GM08714 (cell line): Measurements from ENCODE around the gene SARNP.
"Not testable (repeated sequence)": the region's sequence is repeated elsewhere in the genome, so short reads cannot be mapped to it uniquely, and the experiment has no call there.

Experiments
- H3K4me3 ChIP-seq: fragments of 200-500 bp; sonication (Bioruptor generic); 2 replicates; pipeline ENCODE4 v1.5.1; 2014; ENCODE audit warnings: mild to moderate bottlenecking, low read length, inconsistent platforms
- ZNF274 ChIP-seq: IDR thresholded peaks from 2 replicates; pipeline ENCODE4 v1.6.1; 2012; ENCODE audit warnings: mild to moderate bottlenecking, low read depth, low read length

SARNP gene, protein sequence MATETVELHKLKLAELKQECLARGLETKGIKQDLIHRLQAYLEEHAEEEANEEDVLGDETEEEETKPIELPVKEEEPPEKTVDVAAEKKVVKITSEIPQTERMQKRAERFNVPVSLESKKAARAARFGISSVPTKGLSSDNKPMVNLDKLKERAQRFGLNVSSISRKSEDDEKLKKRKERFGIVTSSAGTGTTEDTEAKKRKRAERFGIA

DNA sequence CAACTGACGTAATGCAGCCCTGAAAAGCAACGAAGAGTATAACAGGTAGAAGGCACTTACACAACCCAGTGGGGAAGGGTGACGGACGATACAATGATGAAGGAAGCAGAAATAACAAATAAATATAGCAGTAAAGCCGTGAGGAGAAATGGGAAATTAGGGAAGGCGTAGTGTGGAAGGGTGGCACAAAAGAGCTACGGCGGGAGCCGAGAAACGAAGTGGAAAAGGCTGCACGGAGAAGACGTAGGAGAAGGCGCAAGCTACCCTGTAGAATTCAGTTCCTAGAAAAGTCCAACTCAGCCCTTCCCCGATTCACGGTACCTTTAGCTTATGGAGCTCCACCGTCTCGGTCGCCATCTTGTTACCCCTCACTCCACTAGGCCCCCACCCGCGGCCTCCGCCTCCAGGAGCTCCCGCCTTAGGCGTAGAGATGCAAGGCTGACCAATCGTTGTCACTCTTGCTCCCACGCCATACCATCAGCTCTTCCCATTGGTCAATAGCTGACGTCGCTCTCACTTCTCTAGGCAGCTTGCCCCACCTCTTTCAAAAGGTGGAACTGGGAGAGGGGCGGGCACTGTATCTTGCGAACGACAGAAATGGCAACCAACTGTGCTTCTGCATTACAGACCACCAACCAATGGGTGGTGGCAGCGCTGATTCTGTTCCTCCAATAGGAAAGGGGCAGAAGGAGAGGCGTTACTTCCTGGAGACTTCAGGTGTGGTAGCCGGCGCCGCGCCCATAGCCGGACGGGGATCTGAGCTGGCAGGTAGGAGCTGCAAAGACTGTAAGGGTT lies at the start of gene SARNP, which contains the start of gene ORMDL2:
SARNP (minus strand) TSS at position 380 of the 795 bp plus-strand sequence; CDS start at position 357, 23 bp downstream.
ORMDL2 (plus strand) TSS at position 697 of the 795 bp plus-strand sequence. CDS start 959 bp downstream, outside the sequence.
- H3K4me3 ChIP-seq: peak within 1 kb of the TSS; percentile 92
- TF ChIP-seq ZNF274: no peak

DNA sequence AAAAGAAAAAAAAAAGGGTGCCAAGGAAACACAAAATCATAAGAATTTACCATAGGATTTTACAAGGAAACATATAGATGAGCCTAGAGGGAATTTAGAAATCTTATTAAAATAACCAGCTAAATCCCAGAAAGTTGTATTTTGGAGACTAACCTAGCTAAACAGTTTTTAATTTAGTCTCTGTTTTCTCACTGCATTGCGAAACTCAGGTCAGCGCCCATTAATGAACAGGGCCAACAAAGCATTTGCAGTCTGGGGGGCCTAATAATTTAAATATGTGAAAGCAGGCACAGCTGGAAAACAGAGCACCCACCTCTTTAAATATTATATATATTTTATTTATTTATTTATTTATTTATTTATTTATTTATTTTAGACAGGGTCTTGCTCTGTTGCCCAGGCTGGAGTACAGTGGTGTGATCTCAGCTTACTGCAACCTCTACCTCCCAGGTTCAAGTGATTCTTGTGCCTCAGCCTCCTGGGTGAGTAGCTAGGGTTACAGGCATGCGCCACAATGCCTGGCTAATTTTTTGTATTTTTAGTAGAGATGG lies 49.0 kb upstream of the SARNP start:
- H3K4me3 ChIP-seq: not testable (repeated sequence)

DNA sequence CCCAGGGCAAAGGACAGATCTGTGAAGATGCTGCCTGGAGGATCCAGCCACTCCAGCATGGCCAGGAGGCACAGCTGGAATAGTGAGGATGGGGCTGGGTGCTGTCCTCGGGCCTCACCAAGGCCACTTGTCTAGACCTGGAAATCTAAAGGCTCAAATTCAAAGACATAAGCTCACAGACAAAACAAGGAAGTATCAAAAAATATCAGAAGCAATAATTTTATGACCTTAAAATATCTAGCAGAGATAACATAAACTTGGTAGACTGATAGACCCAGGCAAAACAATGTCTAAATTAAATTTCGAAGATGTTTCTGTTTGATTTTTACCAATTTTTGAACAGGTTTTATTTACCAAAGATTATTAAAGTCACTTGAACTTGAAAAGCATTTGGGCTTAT lies 47.8 kb upstream of the SARNP start:
- no peak overlapping the region for H3K4me3 ChIP-seq
- TF ChIP-seq ZNF274: no peak

DNA sequence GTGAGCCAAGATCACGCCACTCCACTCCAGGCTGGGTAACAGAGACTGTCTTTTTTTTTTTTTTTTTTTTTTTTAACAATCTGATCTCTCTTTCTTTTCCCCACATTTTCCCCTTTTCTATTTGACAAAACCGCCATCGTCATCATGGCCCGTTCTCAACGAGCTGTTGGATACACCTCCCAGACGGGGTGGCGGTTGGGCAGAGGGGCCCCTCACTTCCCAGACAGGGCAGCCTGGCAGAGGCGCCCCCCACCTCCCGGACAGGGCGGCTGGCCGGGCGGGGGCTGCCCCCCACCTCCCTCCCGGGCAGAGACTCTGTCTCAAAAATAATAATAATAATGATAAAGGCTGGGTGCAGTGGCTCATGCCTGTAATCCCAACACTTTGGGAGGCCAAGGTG lies 45.4 kb upstream of the SARNP start:
- not testable (repeated sequence) for H3K4me3 ChIP-seq

DNA sequence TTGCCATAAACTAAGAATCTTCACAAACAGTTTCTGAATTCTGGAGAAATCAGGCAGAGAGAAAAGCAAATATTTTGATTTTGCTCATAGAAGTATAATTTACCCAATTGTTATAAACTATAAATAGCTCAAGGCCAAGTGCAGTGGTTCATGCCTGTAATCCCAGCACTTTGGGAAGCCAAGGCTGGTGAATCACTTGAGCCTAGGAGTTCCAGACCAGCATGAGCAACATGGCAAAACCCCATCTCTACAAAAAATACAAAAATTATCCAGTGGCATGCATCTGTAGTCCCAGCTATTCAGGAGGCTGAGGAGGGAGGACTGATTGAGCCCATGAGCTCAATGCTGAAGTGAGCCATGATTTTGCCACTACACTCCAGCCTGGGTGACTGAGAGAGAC lies 44.8 kb upstream of the SARNP start:
- TF ChIP-seq ZNF274: no peak
- no peak overlapping the region for H3K4me3 ChIP-seq

DNA sequence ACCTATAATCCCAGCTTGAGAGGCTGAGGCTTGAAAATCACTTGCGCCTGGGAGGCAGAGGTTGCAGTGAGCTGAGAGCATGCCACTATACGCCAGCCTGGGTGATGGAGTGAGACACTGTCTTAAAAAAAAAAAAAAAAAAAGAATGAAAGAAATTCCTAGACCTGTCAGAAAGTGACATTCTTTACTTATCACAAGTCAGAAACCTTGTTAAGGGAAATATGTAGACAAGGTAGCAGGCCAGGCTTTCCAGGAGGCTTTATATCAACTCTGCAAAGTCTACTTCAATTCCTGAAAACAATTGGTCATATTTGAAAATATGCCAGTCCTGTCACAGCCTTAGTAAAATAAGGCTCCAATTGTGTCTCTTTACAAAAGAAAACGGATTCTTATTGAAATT lies 44.3 kb upstream of the SARNP start:
- TF ChIP-seq ZNF274: no peak
- H3K4me3 ChIP-seq: no peak overlapping the region

DNA sequence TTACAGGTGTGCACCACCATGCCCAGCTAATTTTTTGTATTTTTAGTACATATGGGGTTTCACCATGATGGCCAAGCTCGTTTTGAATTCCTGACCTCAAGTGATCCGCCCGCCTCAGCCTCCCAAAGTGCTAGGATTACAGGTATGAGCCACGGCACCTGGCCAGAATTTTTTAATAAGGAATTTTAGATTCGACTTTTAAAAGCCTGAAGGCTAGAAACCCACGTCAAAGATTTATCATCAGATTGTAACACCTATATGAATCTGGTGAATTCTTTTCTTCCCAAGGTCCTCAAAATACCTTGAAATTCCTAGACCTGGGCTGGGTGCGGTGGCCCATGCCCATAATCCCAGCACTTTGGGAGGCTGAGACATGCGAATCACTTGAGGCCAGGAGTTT lies 43.9 kb upstream of the SARNP start:
- no peak overlapping the region for H3K4me3 ChIP-seq
- no peak for TF ChIP-seq ZNF274

DNA sequence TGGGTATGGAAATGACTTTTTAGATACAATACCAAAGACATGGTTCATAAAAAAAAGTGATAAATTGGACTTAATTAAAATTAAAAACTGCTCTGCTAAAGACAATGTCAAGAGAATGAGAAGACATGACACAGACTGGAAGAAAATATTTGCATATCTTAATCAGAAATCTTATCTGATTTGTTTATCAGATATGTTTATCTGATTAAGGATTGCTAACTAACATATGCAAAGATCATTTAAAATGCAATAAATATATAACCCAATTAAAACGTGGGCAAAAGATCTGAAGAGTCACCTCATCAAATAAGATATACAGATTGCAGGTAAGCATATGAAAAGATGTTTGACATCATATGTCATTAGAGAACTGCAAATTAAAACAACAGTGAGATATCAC lies 35.2 kb upstream of the SARNP start:
- no peak overlapping the region for H3K4me3 ChIP-seq
- TF ChIP-seq ZNF274: no peak

DNA sequence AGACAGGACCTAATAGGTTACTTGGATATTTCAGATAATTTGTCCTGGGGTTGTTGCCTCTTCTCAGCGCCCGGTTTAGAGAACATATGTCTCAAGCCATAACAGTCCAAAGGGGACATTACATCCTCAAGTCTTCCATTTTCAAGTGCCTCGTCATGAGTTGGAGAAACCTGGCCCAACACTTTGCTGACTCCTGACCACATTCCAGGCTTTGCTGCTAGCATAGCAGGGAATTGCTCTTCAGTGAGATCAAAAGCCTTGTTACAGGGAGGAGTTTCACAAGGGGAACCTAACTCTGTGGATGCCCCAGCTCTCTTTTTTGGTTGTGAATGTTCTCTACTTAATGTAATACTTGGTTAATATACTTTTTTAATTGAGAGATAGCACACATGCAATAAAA lies 33.4 kb upstream of the SARNP start:
- no peak for TF ChIP-seq ZNF274
- no peak overlapping the region for H3K4me3 ChIP-seq

DNA sequence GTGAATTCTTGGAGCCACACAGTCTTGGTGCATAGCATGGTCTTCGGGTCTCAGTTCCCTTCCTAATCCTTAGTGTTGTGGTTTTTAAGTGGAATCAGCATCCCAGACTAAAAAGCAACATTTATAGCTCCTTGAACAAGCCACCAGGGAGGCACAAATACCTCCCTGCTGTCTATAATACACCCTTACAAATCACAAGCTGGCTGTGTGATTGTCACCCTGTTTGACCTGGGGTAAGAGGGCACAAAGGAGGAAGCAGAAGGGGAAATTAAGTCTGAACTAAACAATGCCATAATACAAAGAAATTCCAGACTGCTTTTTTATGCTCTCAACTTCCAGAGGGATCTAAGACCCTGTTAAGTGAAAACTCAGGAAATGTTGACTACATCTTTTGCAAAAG lies 32.9 kb upstream of the SARNP start:
- no peak overlapping the region for H3K4me3 ChIP-seq
- TF ChIP-seq ZNF274: no peak

DNA sequence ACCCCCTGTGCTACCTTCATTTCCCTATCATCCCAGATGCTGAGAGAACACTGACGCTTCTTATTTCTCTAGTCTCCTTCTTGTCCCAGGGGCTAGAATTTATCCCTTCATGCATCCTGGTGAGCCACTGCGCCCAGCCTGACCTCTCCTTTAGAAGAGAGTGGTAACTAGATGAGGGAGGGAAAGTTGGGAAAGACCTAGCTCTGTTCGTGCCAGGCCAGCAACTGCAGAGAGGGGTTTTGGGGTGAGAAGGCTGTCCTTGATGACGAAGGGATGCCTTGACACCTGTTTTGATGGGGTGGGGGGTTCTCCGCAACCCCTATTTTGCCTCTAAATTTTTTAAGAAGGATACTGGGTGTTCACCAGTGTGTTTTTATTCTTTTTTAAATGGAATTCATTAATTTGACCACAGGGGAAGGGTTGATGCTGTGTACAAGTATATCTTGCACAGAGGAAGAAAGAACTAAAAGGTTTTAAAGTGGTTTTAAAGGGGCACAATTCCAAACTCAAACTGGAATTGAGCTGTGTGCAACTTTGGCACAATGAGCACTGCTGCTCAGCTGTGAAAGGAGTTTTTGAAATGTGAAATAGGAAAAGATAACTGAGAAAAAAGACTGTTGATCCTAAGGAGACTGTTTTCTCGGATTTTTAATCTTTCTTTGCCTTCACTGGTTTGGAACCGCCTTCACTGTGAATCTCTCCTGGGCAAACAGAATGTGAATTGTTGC lies 32.3 kb upstream of the SARNP start:
- no peak overlapping the region for H3K4me3 ChIP-seq
- TF ChIP-seq ZNF274: no peak

DNA sequence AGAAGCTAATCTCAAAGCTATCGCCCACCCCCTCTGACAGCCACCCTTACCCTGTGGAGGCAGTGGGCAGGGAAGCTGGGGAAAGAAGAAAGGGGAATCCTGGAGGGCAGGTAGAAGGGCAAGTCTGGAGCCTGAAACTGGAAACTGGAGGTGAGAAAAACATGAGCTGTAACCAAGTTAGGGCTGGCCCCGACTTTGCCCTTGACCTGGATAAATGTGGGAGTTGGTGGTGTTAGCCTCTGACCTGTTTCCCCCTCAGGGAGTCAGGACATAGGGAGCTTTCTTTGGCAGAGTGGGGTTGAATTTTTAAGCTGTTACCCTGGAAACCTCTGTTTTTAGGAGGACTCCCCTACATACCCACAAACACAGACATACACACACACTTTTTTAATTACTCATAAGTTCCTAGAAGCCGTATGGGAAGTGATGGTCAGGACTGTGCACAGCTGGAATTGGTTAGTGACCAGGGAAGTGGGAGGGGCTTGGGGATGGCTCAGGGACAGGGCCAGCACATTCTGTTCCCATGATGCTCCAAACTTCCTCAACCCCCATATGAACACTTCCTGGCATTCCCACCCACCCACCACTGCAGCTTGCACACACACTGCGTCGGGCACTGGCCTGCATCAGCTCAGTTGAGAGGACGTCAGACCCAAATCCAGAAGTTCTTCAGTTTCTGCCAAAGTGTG lies 30.2 kb upstream of the SARNP start:
- TF ChIP-seq ZNF274: no peak

DNA sequence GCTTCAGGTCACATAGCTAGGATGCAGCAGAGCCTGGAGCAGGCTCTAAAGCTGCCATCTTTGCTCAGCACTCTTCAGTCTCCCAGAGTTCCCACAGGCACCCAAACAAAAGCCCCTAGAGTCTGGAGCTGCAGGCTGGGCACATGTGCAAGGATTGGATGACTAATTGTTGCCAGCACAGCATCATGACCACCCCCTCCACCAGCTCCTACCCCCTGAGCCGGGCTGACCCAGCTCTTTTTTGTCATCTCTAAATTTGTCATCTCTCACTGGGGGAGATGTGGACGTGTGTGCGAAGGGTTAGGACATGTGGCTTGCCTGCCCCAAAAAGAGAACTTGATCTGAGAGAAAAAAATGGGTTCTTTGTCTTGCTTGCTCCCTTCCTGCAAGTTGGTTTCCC lies 29.5 kb upstream of the SARNP start:
- no peak for TF ChIP-seq ZNF274
- no peak overlapping the region for H3K4me3 ChIP-seq

More for the DNA sequence above, 30.2 kb upstream of the SARNP start:
- H3K4me3 ChIP-seq: no peak overlapping the region

DNA sequence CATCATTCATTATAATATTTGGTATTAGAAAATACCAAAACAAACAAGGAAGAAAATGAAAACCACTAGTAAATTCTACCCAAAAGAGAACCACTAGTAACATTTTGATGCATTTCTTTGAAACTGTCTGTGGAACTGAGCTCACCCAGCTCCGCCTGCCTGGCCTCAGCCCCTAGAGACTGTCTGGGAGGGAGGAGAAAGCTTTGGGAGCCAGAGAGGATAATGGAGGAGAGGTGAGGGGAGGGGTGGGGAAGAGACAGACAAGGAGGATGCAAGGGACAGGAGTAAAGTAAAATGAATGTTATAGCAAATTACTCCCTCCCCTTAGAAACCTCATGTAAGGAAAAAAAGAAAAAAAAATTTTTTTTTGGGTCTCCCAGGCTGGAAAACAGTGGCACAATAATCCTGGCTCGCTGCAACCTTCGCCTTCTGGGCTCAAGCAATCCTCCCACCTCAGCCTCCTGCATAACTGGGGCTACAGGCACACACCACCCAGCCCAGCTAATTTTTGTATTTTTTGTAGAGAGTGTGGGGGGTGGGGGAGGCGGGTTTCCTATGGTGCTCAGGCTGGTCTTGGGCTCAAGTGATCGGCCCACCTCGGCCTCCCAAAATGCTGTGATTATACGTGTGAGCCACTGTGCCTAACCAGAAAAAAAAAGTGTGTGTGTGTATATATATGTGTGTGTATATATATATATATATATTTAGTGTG lies 28.4 kb upstream of the SARNP start:
- no peak for TF ChIP-seq ZNF274
- no peak overlapping the region for H3K4me3 ChIP-seq
